Peyer's patch (tissue), 4 donors: Measurements from ENCODE around the gene IDS.

Experiments used
- CTCF ChIP-seq, 6 experiments: fragments of 450-650 bp in 4 of 6; fragments of 200-600 bp in 2 of 6; sonication (generic) in 1 of 6; IDR thresholded peaks; one replicate each; pipeline ENCODE4 v1.5.1; 2017 to 2019; ENCODE audit warnings: antibody characterized with exemption in 6 of 6, mild to moderate bottlenecking in 3 of 6, moderate library complexity in 1 of 6
- POLR2A ChIP-seq, 2 donors: fragments of 450-650 bp; IDR thresholded peaks; one replicate each; pipeline ENCODE4 v1.5.1; 2017; ENCODE audit warnings: antibody characterized with exemption in 2 of 2, mild to moderate bottlenecking in 2 of 2, moderate library complexity in 2 of 2

- TF ChIP-seq CTCF (IDR thresholded peaks at IDR 0.05) (no peak), POLR2A (IDR thresholded peaks at IDR 0.05) (no peak)
Observed at GRCh38 chrX:149513825-149514428, 8.8 kb upstream of the IDS start.
